Heart left ventricle (tissue), 13 donors: Measurements from ENCODE around the gene CEP44.

Source experiments
- POLR2A ChIP-seq, 2 donors: fragments of 450-650 bp; IDR thresholded peaks; one replicate each; pipeline ENCODE4 v1.6.1; 2017; ENCODE audit warnings: antibody characterized with exemption in 2 of 2, mild to moderate bottlenecking in 2 of 2, moderate library complexity in 2 of 2
- TF ChIP-seq, protein P1 (sequence below), 12 donors: fragments of 200-600 bp; sonication (generic) in 4 of 12; IDR thresholded peaks; one replicate each; pipeline versions ENCODE4 v1.5.0 to v1.8.0; 2018 to 2022; ENCODE audit warnings: antibody characterized with exemption in 12 of 12, mild to moderate bottlenecking in 5 of 12
- donor health status: ischemic (EF 13 %, LVEDD 7.1; RV severe dilation, severe dysfunction).
- donor health status: DM: no; HTN: yes; CAD: no.
- donor health status: DM: no; HTN: no; CAD: no.
- donor health status: ischemic (EF 25% LVEDD 6.9; RV normal size, moderate dysfunction).
- donor health status: ischemic (EF 25% LVEDD 5.7; RV mildly dilated, moderate dysfunction).
- donor health status: ischemic (EF 35%, LVEDD 5.7; RV mildly dilated, moderate dysfunction).
- donor health status: nonischemic (EF 11% LVEDD 7.7; RV severe dilation, severe dysfunction).
- donor health status: DM: yes; HTN: yes; CAD: no.
- donor health status: PGD.
- donor health status: ischemic (EF 29% LVEDD 5.4; RV normal size, mild dysfunction).
- donor health status: nonischemic (EF 23%, LVEDD 6.1; RV moderate dilation, normal function).

DNA sequence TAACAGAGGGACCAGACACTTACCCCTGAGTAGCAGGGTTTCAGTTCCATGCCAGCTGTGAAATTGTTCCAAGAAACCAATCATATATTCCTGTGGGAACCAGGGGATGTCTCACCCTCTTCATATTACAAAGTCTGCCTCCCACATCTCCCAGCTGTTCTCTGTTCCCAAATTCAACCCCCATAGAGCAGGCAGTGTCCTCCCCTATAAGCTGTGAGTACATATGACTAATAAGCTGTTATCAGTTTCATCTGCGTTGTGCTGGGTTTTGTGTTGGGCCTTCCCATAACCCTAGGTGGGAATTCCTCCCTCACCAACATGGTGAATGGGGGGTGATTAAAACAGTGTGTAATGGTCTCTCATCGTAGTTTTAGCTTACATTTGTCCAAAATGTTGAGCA is 41.0 kb downstream of the CEP44 start:
- TF ChIP-seq, protein P1, sequence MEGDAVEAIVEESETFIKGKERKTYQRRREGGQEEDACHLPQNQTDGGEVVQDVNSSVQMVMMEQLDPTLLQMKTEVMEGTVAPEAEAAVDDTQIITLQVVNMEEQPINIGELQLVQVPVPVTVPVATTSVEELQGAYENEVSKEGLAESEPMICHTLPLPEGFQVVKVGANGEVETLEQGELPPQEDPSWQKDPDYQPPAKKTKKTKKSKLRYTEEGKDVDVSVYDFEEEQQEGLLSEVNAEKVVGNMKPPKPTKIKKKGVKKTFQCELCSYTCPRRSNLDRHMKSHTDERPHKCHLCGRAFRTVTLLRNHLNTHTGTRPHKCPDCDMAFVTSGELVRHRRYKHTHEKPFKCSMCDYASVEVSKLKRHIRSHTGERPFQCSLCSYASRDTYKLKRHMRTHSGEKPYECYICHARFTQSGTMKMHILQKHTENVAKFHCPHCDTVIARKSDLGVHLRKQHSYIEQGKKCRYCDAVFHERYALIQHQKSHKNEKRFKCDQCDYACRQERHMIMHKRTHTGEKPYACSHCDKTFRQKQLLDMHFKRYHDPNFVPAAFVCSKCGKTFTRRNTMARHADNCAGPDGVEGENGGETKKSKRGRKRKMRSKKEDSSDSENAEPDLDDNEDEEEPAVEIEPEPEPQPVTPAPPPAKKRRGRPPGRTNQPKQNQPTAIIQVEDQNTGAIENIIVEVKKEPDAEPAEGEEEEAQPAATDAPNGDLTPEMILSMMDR (IDR thresholded peaks at IDR 0.05): no peak
- TF ChIP-seq POLR2A (IDR thresholded peaks at IDR 0.05): no peak
